Measurements from ENCODE around the gene MARK4.

DNA sequence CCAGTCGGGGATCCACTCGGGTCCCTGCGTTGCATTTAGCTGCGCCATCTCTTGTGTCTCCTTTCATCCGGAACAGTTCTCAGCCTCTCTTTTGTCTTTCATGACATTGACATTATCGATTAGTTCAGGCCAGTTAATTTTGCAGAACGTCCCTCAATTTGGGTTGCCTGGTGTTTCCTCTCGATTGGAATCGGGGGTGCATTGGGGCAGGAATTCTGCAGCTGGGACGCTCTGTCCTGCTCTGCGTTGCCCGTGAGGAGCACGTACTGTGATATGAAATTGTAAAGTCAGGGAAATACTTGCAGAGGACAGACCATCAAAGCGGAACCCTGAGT, 22.4 kb downstream of the MARK4 start:
- TF ChIP-seq, protein P1, sequence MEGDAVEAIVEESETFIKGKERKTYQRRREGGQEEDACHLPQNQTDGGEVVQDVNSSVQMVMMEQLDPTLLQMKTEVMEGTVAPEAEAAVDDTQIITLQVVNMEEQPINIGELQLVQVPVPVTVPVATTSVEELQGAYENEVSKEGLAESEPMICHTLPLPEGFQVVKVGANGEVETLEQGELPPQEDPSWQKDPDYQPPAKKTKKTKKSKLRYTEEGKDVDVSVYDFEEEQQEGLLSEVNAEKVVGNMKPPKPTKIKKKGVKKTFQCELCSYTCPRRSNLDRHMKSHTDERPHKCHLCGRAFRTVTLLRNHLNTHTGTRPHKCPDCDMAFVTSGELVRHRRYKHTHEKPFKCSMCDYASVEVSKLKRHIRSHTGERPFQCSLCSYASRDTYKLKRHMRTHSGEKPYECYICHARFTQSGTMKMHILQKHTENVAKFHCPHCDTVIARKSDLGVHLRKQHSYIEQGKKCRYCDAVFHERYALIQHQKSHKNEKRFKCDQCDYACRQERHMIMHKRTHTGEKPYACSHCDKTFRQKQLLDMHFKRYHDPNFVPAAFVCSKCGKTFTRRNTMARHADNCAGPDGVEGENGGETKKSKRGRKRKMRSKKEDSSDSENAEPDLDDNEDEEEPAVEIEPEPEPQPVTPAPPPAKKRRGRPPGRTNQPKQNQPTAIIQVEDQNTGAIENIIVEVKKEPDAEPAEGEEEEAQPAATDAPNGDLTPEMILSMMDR (IDR thresholded peaks at IDR 0.05), result no peak
- TF ChIP-seq POLR2A (IDR thresholded peaks at IDR 0.05) (no peak), POLR2AphosphoS5 (IDR thresholded peaks at IDR 0.05; ENCODE audit: insufficient read depth in 1 of 2, low read depth in 1 of 2) (no peak)
